ENCODE results near the gene CCDC70. TPM values are rescaled to one million over a fixed set of nuclear protein-coding genes. Genes with fewer than 3 reads are reported as not detected.

The CCDC70 gene
- total and polyA plus RNA-seq, 9 donors = not detected

DNA sequence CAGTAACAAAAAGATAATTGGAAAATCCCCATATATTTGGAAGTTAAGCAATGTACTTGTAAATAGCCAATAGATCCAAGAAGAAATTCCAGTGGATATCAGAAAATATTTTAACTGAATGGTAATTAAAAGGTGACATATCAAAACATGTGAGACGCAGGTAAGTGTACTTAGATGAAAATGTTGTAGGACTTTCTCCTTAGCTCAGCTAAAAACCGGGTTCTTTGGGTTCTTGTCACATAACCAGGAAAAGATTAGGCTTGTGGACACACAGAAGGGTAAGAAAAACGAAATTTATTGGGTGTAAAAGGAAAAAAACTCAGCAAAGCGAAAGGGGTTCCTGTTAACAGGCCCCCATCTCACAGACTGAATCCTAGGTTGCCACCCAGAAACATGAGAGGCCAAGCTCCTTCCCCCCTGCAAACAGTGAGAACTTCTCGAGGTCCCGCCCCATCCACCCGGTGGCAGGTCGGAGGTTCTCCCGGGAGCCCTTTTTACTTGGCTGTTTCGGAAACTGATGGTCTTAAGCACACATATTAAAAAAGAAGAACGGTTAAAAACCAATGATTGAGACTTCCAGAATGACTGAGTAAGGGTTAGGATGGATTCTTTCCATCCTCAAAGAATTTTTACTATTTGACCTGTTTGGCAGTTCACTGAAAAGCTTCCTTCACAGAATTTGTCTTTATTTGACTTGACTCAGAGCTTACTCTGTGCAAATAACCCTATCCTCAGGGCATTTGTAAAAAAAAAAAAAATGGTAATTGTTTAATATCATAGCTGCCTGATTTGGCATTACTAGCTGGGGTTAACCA lies 3.1 kb upstream of the CCDC70 start:
- 41 to 47% (median 43%) methylated on average over 11 of the region's 11 CpGs for WGBS, 3 donors
- intact Hi-C loops (cut with DNase I) = no loop called here

DNA sequence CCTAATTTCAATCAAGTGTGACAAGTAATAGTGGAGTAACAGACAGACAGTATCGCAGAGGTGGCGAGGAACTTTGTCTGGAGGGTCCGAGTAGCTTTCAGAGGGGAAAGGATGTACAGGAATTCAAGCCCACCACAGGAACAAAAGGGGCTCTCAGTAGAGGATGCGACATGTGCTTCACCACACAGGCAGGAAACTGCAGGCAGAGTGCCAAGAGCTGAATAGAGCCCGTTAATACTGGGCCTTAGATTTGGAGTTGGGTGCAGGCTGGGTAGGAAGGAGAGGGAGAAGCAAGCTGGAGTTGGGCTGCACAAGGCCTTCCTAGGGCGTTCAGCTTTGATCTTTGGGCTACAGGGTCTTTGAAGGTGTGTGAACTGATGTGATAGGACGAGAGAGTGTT lies 1.2 kb downstream of the CCDC70 start:
- H3K36me3 ChIP-seq = no peaks in the 10 kb centered on the region

More for the DNA sequence above, 3.1 kb upstream of the CCDC70 start:
- Histone ChIP-seq H3K4me3 (no peak overlapping the region), H3K9me3 (no peaks in the 10 kb centered on the region), H3K4me1 (ENCODE audit: insufficient read depth) (no peaks in the 10 kb centered on the region), H3K27me3 (no peaks in the 10 kb centered on the region), H3K27ac (no peak overlapping the region), H3K36me3 (no peaks in the 10 kb centered on the region)
- no peak for DNase-seq
- TF ChIP-seq POLR2A (IDR thresholded peaks at IDR 0.05) (no peak), EP300 (IDR thresholded peaks at IDR 0.05) (no peak)
- TF ChIP-seq, protein P1, sequence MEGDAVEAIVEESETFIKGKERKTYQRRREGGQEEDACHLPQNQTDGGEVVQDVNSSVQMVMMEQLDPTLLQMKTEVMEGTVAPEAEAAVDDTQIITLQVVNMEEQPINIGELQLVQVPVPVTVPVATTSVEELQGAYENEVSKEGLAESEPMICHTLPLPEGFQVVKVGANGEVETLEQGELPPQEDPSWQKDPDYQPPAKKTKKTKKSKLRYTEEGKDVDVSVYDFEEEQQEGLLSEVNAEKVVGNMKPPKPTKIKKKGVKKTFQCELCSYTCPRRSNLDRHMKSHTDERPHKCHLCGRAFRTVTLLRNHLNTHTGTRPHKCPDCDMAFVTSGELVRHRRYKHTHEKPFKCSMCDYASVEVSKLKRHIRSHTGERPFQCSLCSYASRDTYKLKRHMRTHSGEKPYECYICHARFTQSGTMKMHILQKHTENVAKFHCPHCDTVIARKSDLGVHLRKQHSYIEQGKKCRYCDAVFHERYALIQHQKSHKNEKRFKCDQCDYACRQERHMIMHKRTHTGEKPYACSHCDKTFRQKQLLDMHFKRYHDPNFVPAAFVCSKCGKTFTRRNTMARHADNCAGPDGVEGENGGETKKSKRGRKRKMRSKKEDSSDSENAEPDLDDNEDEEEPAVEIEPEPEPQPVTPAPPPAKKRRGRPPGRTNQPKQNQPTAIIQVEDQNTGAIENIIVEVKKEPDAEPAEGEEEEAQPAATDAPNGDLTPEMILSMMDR (IDR thresholded peaks at IDR 0.05) = no peak

DNA sequence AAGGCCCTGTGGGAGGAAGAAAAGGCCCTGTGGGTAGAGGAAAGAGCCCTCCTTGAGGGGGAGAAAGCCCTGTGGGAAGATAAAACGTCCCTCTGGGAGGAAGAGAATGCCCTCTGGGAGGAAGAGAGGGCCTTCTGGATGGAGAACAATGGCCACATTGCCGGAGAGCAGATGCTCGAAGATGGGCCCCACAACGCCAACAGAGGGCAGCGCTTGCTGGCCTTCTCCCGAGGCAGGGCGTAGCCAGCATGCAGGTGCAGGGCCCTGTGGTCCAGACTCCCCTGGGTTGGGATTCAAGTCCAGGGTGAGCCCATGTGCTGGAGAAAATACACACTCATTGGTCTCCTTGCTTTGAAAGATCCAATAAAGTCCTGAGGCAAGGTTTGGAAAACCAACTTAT lies 4.1 kb downstream of the CCDC70 start:
- Histone ChIP-seq H3K4me1 (ENCODE audit: insufficient read depth) (no peaks in the 10 kb centered on the region), H3K36me3 (no peaks in the 10 kb centered on the region), H3K9me3 (no peaks in the 10 kb centered on the region), H3K4me3 (no peak overlapping the region), H3K27ac (no peak overlapping the region), H3K27me3 (no peaks in the 10 kb centered on the region)
- DNase-seq = no peak
- intact Hi-C loops (cut with DNase I) = no loop called here
- TF ChIP-seq EP300 (IDR thresholded peaks at IDR 0.05) = no peak
- TF ChIP-seq, protein P1 (IDR thresholded peaks at IDR 0.05) = no peak
- TF ChIP-seq POLR2A (IDR thresholded peaks at IDR 0.05) = no peak
- WGBS, 3 donors = 77 to 82% (median 79%) methylated on average over 7 of the region's 7 CpGs

More for the DNA sequence above, 1.2 kb downstream of the CCDC70 start:
- no peaks in the 10 kb centered on the region for H3K27me3 ChIP-seq
- H3K9me3 ChIP-seq = no peaks in the 10 kb centered on the region
- H3K27ac ChIP-seq = no peak overlapping the region
- no peak for DNase-seq
- no peak overlapping the region for H3K4me3 ChIP-seq
- no peak for TF ChIP-seq EP300 (IDR thresholded peaks at IDR 0.05)
- TF ChIP-seq, protein P1 (IDR thresholded peaks at IDR 0.05) = no peak
- TF ChIP-seq POLR2A (IDR thresholded peaks at IDR 0.05) = no peak
- H3K4me1 ChIP-seq (ENCODE audit: insufficient read depth) = no peaks in the 10 kb centered on the region
- intact Hi-C loops (cut with DNase I) = no loop called here
- 73 to 76% (median 74%) methylated on average over 7 of the region's 7 CpGs for WGBS, 3 donors

DNA sequence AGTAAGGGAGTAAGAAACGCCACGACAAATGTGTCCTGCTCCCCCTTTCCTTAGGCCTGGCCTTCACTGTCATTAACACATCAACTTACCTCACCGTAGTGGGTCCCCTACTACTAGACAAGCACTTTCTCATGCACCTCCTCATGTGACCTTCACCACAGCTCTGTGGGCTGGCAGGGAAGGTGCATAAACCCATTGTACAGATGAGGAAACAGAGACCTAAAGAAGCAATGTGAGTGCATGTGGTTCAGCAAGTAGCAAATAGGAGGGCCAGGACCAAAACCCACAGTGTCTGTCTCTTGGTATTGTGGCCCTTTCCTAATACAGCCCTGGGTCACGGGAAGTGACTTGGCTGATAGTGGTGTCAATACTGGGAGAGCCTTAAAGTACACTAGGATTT lies 5.3 kb downstream of the CCDC70 start:
- no peak overlapping the region for H3K4me3 ChIP-seq
- intact Hi-C loops (cut with DNase I) = no loop called here
- DNase-seq = no peak
- H3K9me3 ChIP-seq = no peaks in the 10 kb centered on the region
- H3K27me3 ChIP-seq = no peaks in the 10 kb centered on the region
- no peaks in the 10 kb centered on the region for H3K4me1 ChIP-seq (ENCODE audit: insufficient read depth)
- no peak for TF ChIP-seq EP300 (IDR thresholded peaks at IDR 0.05)
- TF ChIP-seq, protein P1 (IDR thresholded peaks at IDR 0.05) = no peak
- TF ChIP-seq POLR2A (IDR thresholded peaks at IDR 0.05) = no peak
- H3K27ac ChIP-seq = no peak overlapping the region
- 91 to 97% (median 95%) methylated on average over 4 of the region's 4 CpGs for WGBS, 3 donors
- H3K36me3 ChIP-seq = no peaks in the 10 kb centered on the region
